Measurements from ENCODE around the gene DNAJC27.

The DNAJC27 gene

DNA sequence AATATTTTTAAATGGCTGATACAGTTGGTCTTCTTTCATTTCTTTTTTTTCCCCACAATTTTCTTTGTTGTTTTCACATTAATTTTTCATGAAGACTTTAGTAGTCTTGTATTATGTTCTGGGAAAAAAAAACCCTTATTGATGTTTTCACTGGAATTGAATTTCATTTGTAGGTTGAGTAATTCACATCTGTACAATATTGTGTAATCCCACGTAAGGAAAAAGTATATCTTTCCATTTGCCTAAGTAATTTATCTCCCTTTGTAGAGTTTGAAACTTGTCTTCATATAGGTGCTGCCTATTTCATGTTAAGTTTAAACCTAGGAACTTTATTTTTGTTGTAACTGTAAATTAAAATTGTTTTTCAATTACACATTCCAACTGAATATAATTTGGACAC, 2.0 kb downstream of the DNAJC27 start:
- H3K4me3 ChIP-seq (ENCODE audit: low read length) = no peak overlapping the region
- H3K4me1 ChIP-seq (ENCODE audit: low read length) = peaks cover 10% of the 10 kb centered on the region
- H3K27me3 ChIP-seq (ENCODE audit: low read depth, low read length) = no peaks in the 10 kb centered on the region
- peaks cover 29% of the 10 kb centered on the region for H3K79me2 ChIP-seq (ENCODE audit: low read length)
- no peak overlapping the region for H3K27ac ChIP-seq (ENCODE audit: low read length)
- TF ChIP-seq EZH2phosphoT487 (IDR thresholded peaks at IDR 0.05; ENCODE audit: low read depth) (no peak), CTCF (IDR thresholded peaks at IDR 0.05; ENCODE audit: low read depth, low read length) (no peak)
- no peaks in the 10 kb centered on the region for H3K9me3 ChIP-seq (ENCODE audit: insufficient read depth, low read length)
- H3K9ac ChIP-seq (ENCODE audit: low read length) = no peak overlapping the region
- H3K36me3 ChIP-seq (replicated peaks; ENCODE audit: low read depth, low read length) = peaks cover 10% of the 10 kb centered on the region
- no peaks in the 10 kb centered on the region for H4K20me1 ChIP-seq (ENCODE audit: insufficient read depth, low read length)
- no peak overlapping the region for H2AFZ ChIP-seq (ENCODE audit: low read depth, low read length)
- no peak overlapping the region for H3K4me2 ChIP-seq (ENCODE audit: low read length)

DNA sequence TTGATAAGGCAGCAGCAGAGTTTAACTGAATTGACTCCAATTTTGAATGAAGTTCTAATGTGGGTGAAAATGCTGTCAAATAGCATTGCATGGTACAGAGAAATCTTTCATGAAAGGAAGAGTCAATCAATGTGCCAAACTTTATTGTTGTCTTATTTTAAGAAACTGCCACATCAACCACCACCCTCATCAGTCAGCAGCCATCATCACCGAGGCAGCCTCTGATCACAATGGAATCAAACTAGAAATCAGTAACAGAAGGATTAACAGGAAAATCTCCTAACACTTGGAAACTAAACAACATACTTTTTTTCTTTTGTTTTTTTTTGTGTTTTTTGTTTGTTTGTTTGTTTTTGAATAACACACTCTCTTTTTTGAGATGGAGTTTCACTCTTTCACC, 9.9 kb downstream of the DNAJC27 start:
- Histone ChIP-seq H3K4me2 (ENCODE audit: low read length) (no peak overlapping the region), H3K9me3 (ENCODE audit: insufficient read depth, low read length) (no peaks in the 10 kb centered on the region), H3K4me1 (ENCODE audit: low read length) (peaks cover 6% of the 10 kb centered on the region), H3K27me3 (ENCODE audit: low read depth, low read length) (no peaks in the 10 kb centered on the region), H3K27ac (ENCODE audit: low read length) (no peak overlapping the region), H4K20me1 (ENCODE audit: insufficient read depth, low read length) (no peaks in the 10 kb centered on the region), H3K4me3 (ENCODE audit: low read length) (no peak overlapping the region), H3K79me2 (ENCODE audit: low read length) (no peaks in the 10 kb centered on the region), H2AFZ (ENCODE audit: low read depth, low read length) (no peak overlapping the region), H3K9ac (ENCODE audit: low read length) (no peak overlapping the region), H3K36me3 (replicated peaks; ENCODE audit: low read depth, low read length) (peaks cover 45% of the 10 kb centered on the region)
- TF ChIP-seq CTCF (IDR thresholded peaks at IDR 0.05; ENCODE audit: low read depth, low read length) (no peak), EZH2phosphoT487 (IDR thresholded peaks at IDR 0.05; ENCODE audit: low read depth) (no peak)

GRCh38 chr2:24959761-24960160, 12.0 kb downstream of the DNAJC27 start:
- Histone ChIP-seq H3K4me3 (ENCODE audit: low read length) (no peak overlapping the region), H3K36me3 (replicated peaks; ENCODE audit: low read depth, low read length) (peaks cover 55% of the 10 kb centered on the region), H2AFZ (ENCODE audit: low read depth, low read length) (no peak overlapping the region), H3K79me2 (ENCODE audit: low read length) (no peaks in the 10 kb centered on the region), H3K9ac (ENCODE audit: low read length) (no peak overlapping the region), H3K4me1 (ENCODE audit: low read length) (peaks cover 20% of the 10 kb centered on the region), H3K9me3 (ENCODE audit: insufficient read depth, low read length) (0 out of 2 replicates have a peak, but pooled peaks cover 3% of the 10 kb centered on the region), H3K4me2 (ENCODE audit: low read length) (no peak overlapping the region), H4K20me1 (ENCODE audit: insufficient read depth, low read length) (no peaks in the 10 kb centered on the region), H3K27me3 (ENCODE audit: low read depth, low read length) (no peaks in the 10 kb centered on the region), H3K27ac (ENCODE audit: low read length) (no peak overlapping the region)
- no peak for TF ChIP-seq CTCF (IDR thresholded peaks at IDR 0.05; ENCODE audit: low read depth, low read length)
- TF ChIP-seq EZH2phosphoT487 (IDR thresholded peaks at IDR 0.05; ENCODE audit: low read depth) = no peak

DNA sequence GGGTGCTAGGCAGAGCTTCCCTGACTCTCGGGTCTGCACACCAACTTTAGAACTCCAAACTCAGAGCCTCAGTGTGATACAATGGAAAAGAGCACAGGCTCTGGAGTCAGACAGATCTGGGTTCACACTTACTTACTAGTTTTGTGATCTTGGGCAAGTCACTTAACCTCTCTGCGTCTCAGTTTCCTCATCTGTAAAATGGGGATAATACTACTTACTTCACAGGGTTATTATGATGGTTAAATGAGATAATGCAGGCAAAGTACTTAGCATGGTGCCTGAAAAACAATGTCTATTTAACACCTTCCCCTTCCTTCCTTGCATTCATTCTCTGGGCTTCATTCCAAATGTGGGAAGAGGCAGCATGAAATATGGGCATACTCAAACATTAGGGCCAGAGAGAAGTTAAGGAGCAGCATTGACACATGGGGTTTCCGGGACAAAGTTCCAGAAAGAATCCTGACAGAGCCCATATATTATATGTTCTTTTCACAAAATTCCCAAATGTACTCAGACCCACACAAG, 13.3 kb downstream of the DNAJC27 start:
- H3K4me3 ChIP-seq (ENCODE audit: low read length) = no peak overlapping the region
- H3K9ac ChIP-seq (ENCODE audit: low read length) = no peak overlapping the region
- no peak for TF ChIP-seq CTCF (IDR thresholded peaks at IDR 0.05; ENCODE audit: low read depth, low read length)
- no peak for TF ChIP-seq EZH2phosphoT487 (IDR thresholded peaks at IDR 0.05; ENCODE audit: low read depth)
- H3K9me3 ChIP-seq (ENCODE audit: insufficient read depth, low read length) = 0 out of 2 replicates have a peak, but pooled peaks cover 3% of the 10 kb centered on the region
- H3K36me3 ChIP-seq (replicated peaks; ENCODE audit: low read depth, low read length) = peaks cover 57% of the 10 kb centered on the region
- H3K79me2 ChIP-seq (ENCODE audit: low read length) = no peaks in the 10 kb centered on the region
- no peaks in the 10 kb centered on the region for H3K27me3 ChIP-seq (ENCODE audit: low read depth, low read length)
- no peak overlapping the region for H3K27ac ChIP-seq (ENCODE audit: low read length)
- no peak overlapping the region for H2AFZ ChIP-seq (ENCODE audit: low read depth, low read length)
- peaks cover 28% of the 10 kb centered on the region for H3K4me1 ChIP-seq (ENCODE audit: low read length)
- no peak overlapping the region for H3K4me2 ChIP-seq (ENCODE audit: low read length)
- no peaks in the 10 kb centered on the region for H4K20me1 ChIP-seq (ENCODE audit: insufficient read depth, low read length)
